ENCODE measurements around the gene ITSN1.

ITSN1 gene

GRCh38 chr21:33872881-33873515, 230.7 kb downstream of the ITSN1 start:
- H3K4me3 ChIP-seq (ENCODE audit: low read depth, low read length), result no peak overlapping the region
- CTCF ChIA-PET, result no interaction called here
- POLR2A ChIA-PET, result no interaction called here
- DNase-seq (ENCODE audit: low read depth, low spot score), result no peak
- no peak for TF ChIP-seq CTCF (IDR thresholded peaks at IDR 0.05; ENCODE audit: insufficient read depth, low read length, missing control alignments)

- DNase-seq (ENCODE audit: low read depth, low spot score), result no peak
- TF ChIP-seq CTCF (IDR thresholded peaks at IDR 0.05; ENCODE audit: insufficient read depth, low read length, missing control alignments), result no peak
- ChIA-PET POLR2A (no interaction called here), CTCF (no interaction called here)
- H3K4me3 ChIP-seq (ENCODE audit: low read depth, low read length), result no peak overlapping the region
These were observed 231.9 kb downstream of the ITSN1 start for GRCh38 chr21:33874161-33874560.

GRCh38 chr21:33875026-33875695, 232.9 kb downstream of the ITSN1 start:
- CTCF ChIA-PET, result interaction anchor here (1.0 kb wide), 1 partner anchor 19 kb away, joined by 4 read pairs; no protein-coding TSS in a partner anchor
- no peak overlapping the region for H3K4me3 ChIP-seq (ENCODE audit: low read depth, low read length)
- no peak for TF ChIP-seq CTCF (IDR thresholded peaks at IDR 0.05; ENCODE audit: insufficient read depth, low read length, missing control alignments)
- POLR2A ChIA-PET, result no interaction called here
- no peak for DNase-seq (ENCODE audit: low read depth, low spot score)

GRCh38 chr21:33878824-33879223, 236.5 kb downstream of the ITSN1 start:
- no peak for DNase-seq (ENCODE audit: low read depth, low spot score)
- CTCF ChIA-PET, result no interaction called here
- no peak for TF ChIP-seq CTCF (IDR thresholded peaks at IDR 0.05; ENCODE audit: insufficient read depth, low read length, missing control alignments)
- H3K4me3 ChIP-seq (ENCODE audit: low read depth, low read length), result no peak overlapping the region
- POLR2A ChIA-PET, result no interaction called here

- ChIA-PET POLR2A (no interaction called here), CTCF (no interaction called here)
- no peak for DNase-seq (ENCODE audit: low read depth, low spot score)
- H3K4me3 ChIP-seq (ENCODE audit: low read depth, low read length), result no peak overlapping the region
- TF ChIP-seq CTCF (IDR thresholded peaks at IDR 0.05; ENCODE audit: insufficient read depth, low read length, missing control alignments), result no peak
These were observed 238.3 kb downstream of the ITSN1 start for GRCh38 chr21:33880626-33881025.

GRCh38 chr21:33881689-33882440, 239.6 kb downstream of the ITSN1 start:
- POLR2A ChIA-PET, result no interaction called here
- H3K4me3 ChIP-seq (ENCODE audit: low read depth, low read length), result no peak overlapping the region
- CTCF ChIA-PET, result interaction anchor here (1.1 kb wide), 1 partner anchor 32 kb away, joined by 3 read pairs; no protein-coding TSS in a partner anchor

More at GRCh38 chr21:33881689-33882440, 239.6 kb downstream of the ITSN1 start:
- no peak for TF ChIP-seq CTCF (IDR thresholded peaks at IDR 0.05; ENCODE audit: insufficient read depth, low read length, missing control alignments)
- DNase-seq (ENCODE audit: low read depth, low spot score), result no peak

All from AG04449 (cell line).